Left lung (tissue), 10 donors: ENCODE results near the gene MPO. TPM values are rescaled to one million over a fixed set of nuclear protein-coding genes. Genes with fewer than 3 reads are reported as not detected.

ENCODE experiments used
- ATAC-seq: fragments of 200-7000 bp; cut with Tn5 transposase; one replicate; pipeline ENCODE4 v1.9.1; 2020; ENCODE audit warnings: moderate library complexity
- DNase-seq, 4 donors: peaks; one replicate each; pipeline ENCODE4 v3.0.0-alpha.2; 2013 to 2020
- H3K27ac ChIP-seq, 2 donors: fragments of 200-600 bp; sonication (generic) in 1 of 2; one replicate each; pipeline versions ENCODE4 v1.5.0 to v1.8.0; 2020 to 2021
- H3K27me3 ChIP-seq, 2 donors: fragments of 200-600 bp; sonication (generic) in 1 of 2; one replicate each; pipeline versions ENCODE4 v1.5.0 to v1.8.0; 2020 to 2021
- H3K36me3 ChIP-seq, 2 donors: fragments of 200-600 bp; sonication (generic) in 1 of 2; one replicate each; pipeline versions ENCODE4 v1.5.0 to v1.8.0; 2020 to 2021
- H3K4me1 ChIP-seq, 2 donors: fragments of 200-600 bp; one replicate each; pipeline ENCODE4 v1.8.0; 2021
- H3K4me3 ChIP-seq, 2 donors: fragments of 200-600 bp; sonication (generic) in 1 of 2; one replicate each; pipeline versions ENCODE4 v1.5.0 to v1.8.0; 2020 to 2021; ENCODE audit warnings: mild to moderate bottlenecking in 1 of 2
- H3K9me3 ChIP-seq, 2 donors: fragments of 200-600 bp; sonication (generic) in 1 of 2; one replicate each; pipeline versions ENCODE4 v1.5.0 to v1.8.0; 2020 to 2021
- CTCF ChIP-seq, 2 donors: fragments of 200-600 bp; sonication (generic) in 1 of 2; IDR thresholded peaks; one replicate each; pipeline versions ENCODE4 v1.5.0 to v1.8.0; 2021; ENCODE audit warnings: antibody characterized with exemption in 2 of 2
- intact Hi-C, 2 donors: fragments of 100-400 bp; cut with DNase I; formaldehyde crosslinking; loops; one replicate each; pipeline versions ENCODE4 v1.11.2 to v1.14.2; 2022
- polyA plus RNA-seq, 6 donors: library from polyadenylated mRNA; unstranded; fragments of 120-200 nt; gene quantifications; one replicate each; pipeline ENCODE4 v1.2.1, GENCODE V29; 2013; ENCODE audit not compliant: insufficient read length in 6 of 6
- total RNA-seq, 2 donors: library from RNA; stranded (reverse); fragmentation: NEBNext Ultra II Directional; extraction: Animal tissue kit (Norgen Biotek cat#: 25700); gene quantifications; one replicate each; pipeline ENCODE4 v1.2.1, GENCODE V29; 2021
- donor health status: DM: no; HTN: yes; CAD: no.
- donor health status: DM: no; HTN: no; CAD: no.

MPO gene
- total and polyA plus RNA-seq, 8 donors = 1.0 to 15.3 (median 11.2) TPM

- Histone ChIP-seq H3K36me3 (no peaks in the 10 kb centered on the region), H3K4me1 (peaks cover 0 to 10% of the 10 kb centered on the region in 2 donors), H3K4me3 (no peak overlapping the region), H3K27me3 (peaks cover 0 to 4% of the 10 kb centered on the region in 2 donors), H3K27ac (no peak overlapping the region), H3K9me3 (no peaks in the 10 kb centered on the region)
- ATAC-seq (no peak), DNase-seq (no peak)
- intact Hi-C loops = no loop called here
- no peak for TF ChIP-seq CTCF (IDR thresholded peaks at IDR 0.05)
Measured at GRCh38 chr17:58302171-58302918, 21.6 kb upstream of the MPO start.

- no peak overlapping the region for H3K27ac ChIP-seq
- H3K4me3 ChIP-seq = no peak overlapping the region
- H3K27me3 ChIP-seq = peaks cover 0 to 4% of the 10 kb centered on the region in 2 donors
- DNase-seq = no peak
- intact Hi-C loops = no loop called here
- peaks cover 0 to 10% of the 10 kb centered on the region in 2 donors for H3K4me1 ChIP-seq
- no peak for ATAC-seq
- H3K9me3 ChIP-seq = no peaks in the 10 kb centered on the region
- H3K36me3 ChIP-seq = no peaks in the 10 kb centered on the region
- no peak for TF ChIP-seq CTCF (IDR thresholded peaks at IDR 0.05)
Measured at GRCh38 chr17:58301504-58302150, 20.9 kb upstream of the MPO start.

GRCh38 chr17:58300336-58300735 lies 19.6 kb upstream of the MPO start:
- no peak overlapping the region for H3K4me3 ChIP-seq
- peaks cover 0 to 10% of the 10 kb centered on the region in 2 donors for H3K4me1 ChIP-seq
- intact Hi-C loops = no loop called here
- H3K36me3 ChIP-seq = no peaks in the 10 kb centered on the region
- TF ChIP-seq CTCF (IDR thresholded peaks at IDR 0.05) = no peak
- ATAC-seq (no peak), DNase-seq (no peak)
- H3K9me3 ChIP-seq = no peaks in the 10 kb centered on the region
- no peaks in the 10 kb centered on the region for H3K27me3 ChIP-seq
- no peak overlapping the region for H3K27ac ChIP-seq

GRCh38 chr17:58294034-58294433 lies 13.3 kb upstream of the MPO start:
- Histone ChIP-seq H3K4me1 (peaks cover 0 to 10% of the 10 kb centered on the region in 2 donors), H3K4me3 (no peak overlapping the region), H3K27me3 (peaks cover 5 to 22% of the 10 kb centered on the region in 2 donors), H3K36me3 (no peaks in the 10 kb centered on the region), H3K27ac (no peak overlapping the region), H3K9me3 (no peaks in the 10 kb centered on the region)
- ATAC-seq (no peak), DNase-seq (no peak)
- no peak for TF ChIP-seq CTCF (IDR thresholded peaks at IDR 0.05)
- intact Hi-C loops = no loop called here

- Histone ChIP-seq H3K9me3 (no peaks in the 10 kb centered on the region), H3K4me3 (no peak overlapping the region), H3K27ac (no peak overlapping the region), H3K27me3 (peaks cover 10 to 50% of the 10 kb centered on the region in 2 donors), H3K36me3 (no peaks in the 10 kb centered on the region), H3K4me1 (peaks cover 0 to 10% of the 10 kb centered on the region in 2 donors)
- intact Hi-C loops = no loop called here
- TF ChIP-seq CTCF (IDR thresholded peaks at IDR 0.05) = no peak
- ATAC-seq (no peak), DNase-seq (no peak)
Measured at GRCh38 chr17:58291246-58291645, 10.5 kb upstream of the MPO start.
